Heart right ventricle (tissue), 16 donors: ENCODE measurements around the gene C3orf52. TPM values are rescaled to one million over a fixed set of nuclear protein-coding genes. Genes with fewer than 3 reads are reported as not detected.

Experiments
- ATAC-seq, 8 donors: fragments of 200-7000 bp; cut with Tn5 transposase; one replicate each; pipeline ENCODE4 v1.9.1; 2020; ENCODE audit warnings: mild to moderate bottlenecking in 8 of 8, moderate library complexity in 8 of 8, moderate number of reproducible peaks in 1 of 8
- DNase-seq, 2 donors: peaks; one replicate each; pipeline ENCODE4 v3.0.0-alpha.2; 2020
- H3K27ac ChIP-seq, 10 donors: fragments of 200-600 bp; sonication (generic) in 2 of 10; one replicate each; pipeline versions ENCODE4 v1.5.0 to v1.8.0; 2020 to 2022; ENCODE audit warnings: mild to moderate bottlenecking in 3 of 10
- H3K27me3 ChIP-seq, 7 donors: fragments of 200-600 bp; one replicate each; pipeline ENCODE4 v1.8.0; 2021 to 2022; ENCODE audit warnings: mild to moderate bottlenecking in 2 of 7
- H3K36me3 ChIP-seq, 9 donors: fragments of 200-600 bp; sonication (generic) in 1 of 9; one replicate each; pipeline versions ENCODE4 v1.5.0 to v1.8.0; 2020 to 2022; ENCODE audit warnings: mild to moderate bottlenecking in 2 of 9
- H3K4me1 ChIP-seq, 9 donors: fragments of 200-600 bp; sonication (generic) in 1 of 9; one replicate each; pipeline versions ENCODE4 v1.5.0 to v1.8.0; 2020 to 2022; ENCODE audit warnings: mild to moderate bottlenecking in 4 of 9
- H3K4me3 ChIP-seq, 10 donors: fragments of 200-600 bp; sonication (generic) in 2 of 10; one replicate each; pipeline versions ENCODE4 v1.5.0 to v1.8.0; 2020 to 2022; ENCODE audit warnings: mild to moderate bottlenecking in 7 of 10, moderate library complexity in 2 of 10
- H3K9me3 ChIP-seq, 11 donors: fragments of 200-600 bp in 10 of 11; sonication (generic) in 2 of 11; one replicate each; pipeline versions ENCODE4 v1.5.0 to v1.8.0; 2013 to 2022; ENCODE audit warnings: mild to moderate bottlenecking in 2 of 11, control low read depth in 1 of 11, moderate library complexity in 1 of 11
- WGBS, 2 donors: extraction: QIAGEN DNeasy Blood & Tissue Kit; methylation state at CpG; one replicate each; pipeline ENCODE4 v1.1.7; 2013; ENCODE audit warnings: inconsistent platforms in 1 of 2; 5-methylcytosine and 5-hydroxymethylcytosine counted together
- intact Hi-C, 10 donors: fragments of 100-400 bp; cut with DNase I; formaldehyde crosslinking; loops; one replicate each; pipeline versions ENCODE4 v1.11.1 to v1.14.2; 2022
- polyA plus RNA-seq, 2 donors: library from polyadenylated mRNA; stranded (reverse); fragments of 200-250 nt; gene quantifications; one replicate each; pipeline ENCODE4 v1.2.3, GENCODE V29; 2013
- total RNA-seq, 10 donors: library from RNA; stranded (reverse); fragmentation: NEBNext Ultra II Directional in 3 of 10; extraction: Animal tissue kit (Norgen Biotek cat#: 25700) in 3 of 10; gene quantifications; one replicate each; pipeline versions ENCODE4 v1.2.1 to v1.2.4, GENCODE V29; 2021 to 2023
- TF ChIP-seq, protein P1 (sequence below), 9 donors: fragments of 200-600 bp; sonication (generic) in 2 of 9; IDR thresholded peaks; one replicate each; pipeline versions ENCODE4 v1.5.0 to v1.8.0; 2021 to 2022; ENCODE audit warnings: antibody characterized with exemption in 9 of 9, mild to moderate bottlenecking in 5 of 9, moderate library complexity in 1 of 9
- donor health status: Arrhythmogenic right ventricular cardiomyopathy.
- donor health status: ischemic (EF 13 %, LVEDD 7.1; RV severe dilation, severe dysfunction).
- donor health status: healthy with polysubstance abuse.
- donor health status: DM: no; HTN: yes; CAD: no.
- donor health status: DM: no; HTN: no; CAD: no.
- donor health status: ischemic (EF 25% LVEDD 6.9; RV normal size, moderate dysfunction).
- donor health status: ischemic (EF 25% LVEDD 5.7; RV mildly dilated, moderate dysfunction).
- donor health status: healthy.
- donor health status: DM: yes; HTN: yes; CAD: no.
- donor health status: Ischemic cardiomyopathy.
- donor health status: ischemic (EF 35%, LVEDD 5.7; RV mildly dilated, moderate dysfunction).
- donor health status: nonischemic (EF 11% LVEDD 7.7; RV severe dilation, severe dysfunction).
- donor health status: DM: yes; HTN: yes; CAD: no.
- donor health status: PGD.
- donor health status: ischemic (EF 29% LVEDD 5.4; RV normal size, mild dysfunction).
- donor health status: nonischemic (EF 23%, LVEDD 6.1; RV moderate dilation, normal function).

The C3orf52 gene
- total and polyA plus RNA-seq, 12 donors, result 3.1 to 9.8 (median 5.0) TPM

DNA sequence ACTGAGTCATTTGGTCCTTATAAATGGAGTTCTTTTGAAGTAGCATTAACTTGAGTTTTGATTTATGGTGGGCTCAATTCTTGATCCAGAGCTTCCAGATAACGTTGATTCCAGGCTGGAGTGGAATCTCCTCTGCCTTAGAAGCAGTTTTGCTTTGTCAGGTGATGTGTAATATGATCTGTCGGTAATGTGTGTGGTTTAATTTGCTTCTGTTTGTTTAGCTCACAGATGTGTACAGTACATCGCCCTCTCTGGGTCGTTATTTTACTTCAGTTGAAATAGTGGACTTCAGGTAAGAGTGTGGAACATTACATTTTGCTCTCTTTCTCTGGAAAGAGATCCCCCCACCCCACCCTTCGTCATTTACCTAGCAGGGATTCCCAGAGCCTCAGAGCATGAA, 23.1 kb downstream of the C3orf52 start:
- Histone ChIP-seq H3K27me3 (no peaks in the 10 kb centered on the region), H3K4me3 (no peak overlapping the region), H3K36me3 (peaks cover 0 to 16% (median 0%) of the 10 kb centered on the region in 9 donors), H3K4me1 (no peaks in the 10 kb centered on the region), H3K27ac (no peak overlapping the region), H3K9me3 (no peaks in the 10 kb centered on the region)
- TF ChIP-seq, protein P1, sequence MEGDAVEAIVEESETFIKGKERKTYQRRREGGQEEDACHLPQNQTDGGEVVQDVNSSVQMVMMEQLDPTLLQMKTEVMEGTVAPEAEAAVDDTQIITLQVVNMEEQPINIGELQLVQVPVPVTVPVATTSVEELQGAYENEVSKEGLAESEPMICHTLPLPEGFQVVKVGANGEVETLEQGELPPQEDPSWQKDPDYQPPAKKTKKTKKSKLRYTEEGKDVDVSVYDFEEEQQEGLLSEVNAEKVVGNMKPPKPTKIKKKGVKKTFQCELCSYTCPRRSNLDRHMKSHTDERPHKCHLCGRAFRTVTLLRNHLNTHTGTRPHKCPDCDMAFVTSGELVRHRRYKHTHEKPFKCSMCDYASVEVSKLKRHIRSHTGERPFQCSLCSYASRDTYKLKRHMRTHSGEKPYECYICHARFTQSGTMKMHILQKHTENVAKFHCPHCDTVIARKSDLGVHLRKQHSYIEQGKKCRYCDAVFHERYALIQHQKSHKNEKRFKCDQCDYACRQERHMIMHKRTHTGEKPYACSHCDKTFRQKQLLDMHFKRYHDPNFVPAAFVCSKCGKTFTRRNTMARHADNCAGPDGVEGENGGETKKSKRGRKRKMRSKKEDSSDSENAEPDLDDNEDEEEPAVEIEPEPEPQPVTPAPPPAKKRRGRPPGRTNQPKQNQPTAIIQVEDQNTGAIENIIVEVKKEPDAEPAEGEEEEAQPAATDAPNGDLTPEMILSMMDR (IDR thresholded peaks at IDR 0.05), result no peak
- intact Hi-C loops, result no loop called here
- 84 to 86% methylated on average over 5 of the region's 5 CpGs for WGBS, 2 donors
- DNase-seq, result no peak
- no peak for ATAC-seq

DNA sequence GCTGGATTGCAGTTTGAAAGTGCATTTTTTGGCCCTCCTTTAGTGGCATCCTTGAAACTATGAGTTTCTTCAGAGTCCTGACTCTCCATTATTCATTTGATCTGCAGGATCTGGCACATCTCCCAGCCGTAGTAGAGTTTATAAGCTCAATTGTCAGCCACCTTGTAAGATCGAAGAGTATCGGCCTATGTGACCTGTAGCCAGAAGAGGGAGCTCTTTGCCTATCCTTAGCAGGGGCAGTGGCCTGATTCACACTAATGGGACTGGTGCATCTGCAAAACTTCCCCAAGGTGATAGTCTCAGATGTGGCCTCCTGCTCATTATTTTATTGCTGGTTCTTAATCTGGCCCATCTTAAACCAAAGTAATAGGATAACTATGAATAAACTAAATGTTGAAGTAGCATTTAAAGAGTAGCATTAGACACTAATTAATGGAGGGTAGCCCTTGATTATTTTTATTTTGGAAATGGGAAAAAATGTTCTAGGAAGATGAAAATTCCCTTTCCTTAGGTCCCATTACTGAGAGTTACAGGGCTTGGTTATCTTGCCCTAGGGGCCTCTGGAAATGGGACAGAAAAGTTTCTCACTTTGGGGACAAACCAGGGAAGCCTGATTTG, 25.7 kb downstream of the C3orf52 start:
- Histone ChIP-seq H3K27ac (no peak overlapping the region), H3K36me3 (peaks cover 0 to 14% (median 0%) of the 10 kb centered on the region in 9 donors), H3K4me3 (no peak overlapping the region), H3K9me3 (no peaks in the 10 kb centered on the region), H3K4me1 (peaks cover 0 to 17% (median 9%) of the 10 kb centered on the region in 9 donors), H3K27me3 (no peaks in the 10 kb centered on the region)
- peak in 7 of 8 donors; percentile 54 to 80 (median 76) for ATAC-seq
- TF ChIP-seq, protein P1 (IDR thresholded peaks at IDR 0.05), result peak; percentile 37 to 88 (median 78)
- intact Hi-C loops, result loop anchor here in 9 of 10 donors (5.0 to 10.0 kb wide), 7 partner anchors 173 to 423 kb away; partner anchors contain the start of gene SLC9C1 (in 2 of the 9)
- WGBS, 2 donors, result 25 to 31% methylated on average over 3 of the region's 3 CpGs
- peak in 1 of 2 donors; percentile 54 for DNase-seq

DNA sequence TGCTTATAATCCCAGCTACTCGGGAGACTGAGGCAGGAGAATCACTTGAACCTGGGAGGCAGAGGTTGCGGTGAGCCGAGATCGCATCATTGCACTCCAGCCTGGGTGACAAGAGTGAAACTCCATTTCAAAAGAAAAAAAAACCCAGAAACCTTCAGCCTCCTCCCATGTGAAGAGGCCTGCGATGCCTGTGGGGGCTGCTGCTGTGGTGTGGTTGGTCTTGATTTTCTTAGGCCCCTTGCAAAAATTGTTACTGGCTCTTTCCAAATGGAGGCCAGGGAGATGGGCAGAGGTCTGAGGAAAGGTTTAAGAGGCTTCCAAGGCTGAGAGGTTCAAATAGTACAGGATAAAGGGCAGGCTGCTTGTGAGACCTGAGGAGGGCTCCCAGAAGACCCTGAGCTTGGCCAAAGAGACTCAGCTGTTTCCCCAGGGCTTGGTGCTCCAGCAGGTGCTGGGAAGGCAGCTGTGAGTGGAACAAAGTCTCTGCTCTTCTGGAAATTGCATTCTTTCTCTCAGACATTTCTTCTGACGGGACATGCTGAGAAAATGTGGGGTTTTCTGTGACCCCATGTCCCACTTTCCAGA, 28.5 kb downstream of the C3orf52 start:
- peaks cover 0 to 10% (median 0%) of the 10 kb centered on the region in 9 donors for H3K36me3 ChIP-seq
- H3K4me1 ChIP-seq, result peaks cover 0 to 27% (median 16%) of the 10 kb centered on the region in 9 donors
- ATAC-seq, result no peak
- no peaks in the 10 kb centered on the region for H3K9me3 ChIP-seq
- TF ChIP-seq, protein P1 (IDR thresholded peaks at IDR 0.05), result no peak
- WGBS, 2 donors, result 94 to 97% methylated on average over 6 of the region's 6 CpGs
- H3K4me3 ChIP-seq, result no peak overlapping the region
- intact Hi-C loops, result loop anchor here in 9 of 10 donors (5.0 to 10.0 kb wide), 7 partner anchors 170 to 420 kb away; partner anchors contain the start of gene SLC9C1 (in 2 of the 9)
- H3K27me3 ChIP-seq, result no peaks in the 10 kb centered on the region
- no peak overlapping the region for H3K27ac ChIP-seq
- DNase-seq, result no peak

DNA sequence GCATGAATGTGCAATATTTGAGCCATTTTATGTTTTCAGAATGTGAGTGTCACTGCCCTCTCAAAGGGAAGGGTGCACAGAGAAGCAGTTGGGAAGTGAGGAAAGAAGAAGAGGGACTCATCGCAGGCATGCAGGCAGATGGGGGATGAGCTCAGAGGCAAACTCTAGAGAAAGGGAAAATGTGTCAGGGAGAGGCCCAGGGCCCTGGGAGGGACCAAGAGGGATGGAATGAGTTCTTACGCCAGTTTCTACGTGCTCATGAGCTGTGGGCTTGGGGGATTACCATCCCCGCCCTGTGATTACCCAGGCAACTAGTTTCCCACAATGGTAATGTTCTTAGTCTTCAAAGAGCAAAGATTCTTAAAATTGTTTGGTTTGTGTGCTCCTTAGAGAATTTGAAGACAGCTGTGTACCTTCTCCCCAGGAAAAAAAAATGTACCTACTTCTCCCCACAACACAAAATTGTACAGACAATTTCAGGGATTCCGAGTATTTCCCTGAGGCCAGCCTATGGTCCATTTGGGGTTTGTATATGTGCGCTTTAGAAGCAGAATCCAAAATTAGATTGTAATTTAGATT, 29.1 kb downstream of the C3orf52 start:
- Histone ChIP-seq H3K9me3 (no peaks in the 10 kb centered on the region), H3K4me1 (peaks cover 0 to 32% (median 16%) of the 10 kb centered on the region in 9 donors), H3K36me3 (peaks cover 0 to 5% (median 0%) of the 10 kb centered on the region in 9 donors), H3K27me3 (no peaks in the 10 kb centered on the region), H3K4me3 (no peak overlapping the region), H3K27ac (no peak overlapping the region)
- ATAC-seq, result no peak
- DNase-seq, result no peak
- 82 to 84% methylated on average over 6 of the region's 6 CpGs for WGBS, 2 donors
- intact Hi-C loops, result loop anchor here in 7 of 10 donors (10.0 kb wide), 5 partner anchors 170 to 420 kb away; partner anchors contain the start of gene SLC9C1 (in 2 of the 7)
- TF ChIP-seq, protein P1 (IDR thresholded peaks at IDR 0.05), result no peak
